AG08395 (cell line): ENCODE results near the gene C1orf167.

ENCODE experiments used
- DNase-seq: peaks from one replicate; pipeline ENCODE4 v3.0.0; 2012; ENCODE audit warnings: mixed read lengths, low spot score

The C1orf167 gene

DNA sequence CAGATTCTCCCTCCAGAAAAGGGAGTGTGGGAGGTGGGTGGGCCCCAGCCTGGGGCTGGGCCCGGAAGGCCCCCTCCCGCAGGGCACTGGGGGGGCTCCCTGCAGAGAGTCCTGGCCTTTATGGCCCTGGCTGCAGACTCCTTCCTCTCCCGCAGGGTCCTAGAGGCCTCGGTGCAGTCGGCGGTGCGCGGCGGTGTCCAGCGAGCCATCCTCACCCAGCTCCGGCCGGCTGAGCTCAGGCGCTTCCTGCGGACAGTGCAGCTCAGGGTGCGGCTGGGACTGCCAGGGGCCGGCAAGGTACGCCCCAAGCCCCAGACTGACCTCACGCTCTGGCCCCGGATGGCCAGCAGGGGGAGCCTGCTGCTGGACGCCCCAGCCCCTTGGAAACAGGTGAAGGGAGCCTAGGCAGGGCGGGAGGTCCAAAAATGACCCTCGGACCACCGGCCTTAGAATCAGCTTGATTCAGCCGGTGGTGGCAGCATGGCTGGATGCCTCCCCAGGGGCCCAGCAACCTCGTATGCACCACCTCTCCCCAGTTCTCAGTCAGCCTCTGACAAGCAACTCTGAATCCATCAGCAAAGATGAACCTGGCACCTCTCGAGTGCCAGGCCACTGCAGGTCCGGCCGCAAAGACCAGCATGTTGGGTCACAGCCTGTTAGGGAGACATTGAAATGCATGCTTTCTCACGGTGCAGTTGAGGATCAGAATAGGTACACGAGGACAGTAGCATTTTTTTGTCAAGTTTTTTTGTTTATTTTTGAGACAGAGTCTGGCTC lies 23.2 kb downstream of the C1orf167 start:
- DNase-seq: peak; percentile 62

DNA sequence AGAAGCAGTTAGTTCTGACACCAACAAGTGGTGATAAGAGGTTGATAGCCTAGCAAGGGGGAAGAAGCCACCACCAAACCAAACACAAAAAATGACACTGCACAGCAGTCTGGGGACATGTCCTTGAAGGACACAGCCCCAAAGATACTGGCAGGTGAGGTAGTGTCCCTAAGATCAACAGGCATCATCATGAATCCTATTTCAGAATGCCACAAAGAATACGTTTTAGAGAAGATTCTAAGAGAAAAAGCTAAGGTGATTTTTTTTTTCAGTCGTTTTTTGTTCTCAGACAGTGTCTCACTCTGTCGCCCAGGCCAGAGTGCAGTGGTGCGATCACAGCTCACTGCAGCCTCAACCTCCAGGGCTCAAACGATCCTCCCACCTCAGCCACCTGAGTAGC lies 24.2 kb downstream of the C1orf167 start:
- DNase-seq: no peak

DNA sequence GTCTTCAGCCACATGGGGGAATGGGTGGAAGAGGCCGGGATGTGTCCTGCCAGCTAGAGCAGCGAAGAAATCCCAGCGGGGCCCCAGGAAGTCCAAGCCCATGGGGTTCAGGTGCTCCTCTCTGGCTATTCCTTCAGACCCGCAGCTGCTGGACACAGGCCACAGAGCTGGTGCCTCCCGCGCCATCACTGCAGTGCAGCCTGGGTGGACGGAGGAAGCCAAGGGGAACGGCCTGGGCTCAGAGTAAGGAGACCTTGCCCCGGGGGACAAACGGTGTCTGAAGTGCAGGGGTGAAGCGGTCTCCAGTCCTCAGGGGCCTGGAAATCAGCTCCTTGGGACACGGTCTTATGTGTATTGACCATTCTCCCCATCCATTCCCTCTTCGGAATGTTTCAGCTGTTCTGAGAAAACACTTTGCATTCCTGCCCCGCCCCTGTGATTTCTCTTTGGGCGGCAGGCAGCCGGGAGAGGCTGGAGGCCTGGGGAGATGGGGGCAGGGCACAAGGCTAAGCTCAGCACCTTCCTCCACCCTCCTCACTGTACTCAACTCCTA lies 25.3 kb downstream of the C1orf167 start:
- DNase-seq: peak; percentile 78

DNA sequence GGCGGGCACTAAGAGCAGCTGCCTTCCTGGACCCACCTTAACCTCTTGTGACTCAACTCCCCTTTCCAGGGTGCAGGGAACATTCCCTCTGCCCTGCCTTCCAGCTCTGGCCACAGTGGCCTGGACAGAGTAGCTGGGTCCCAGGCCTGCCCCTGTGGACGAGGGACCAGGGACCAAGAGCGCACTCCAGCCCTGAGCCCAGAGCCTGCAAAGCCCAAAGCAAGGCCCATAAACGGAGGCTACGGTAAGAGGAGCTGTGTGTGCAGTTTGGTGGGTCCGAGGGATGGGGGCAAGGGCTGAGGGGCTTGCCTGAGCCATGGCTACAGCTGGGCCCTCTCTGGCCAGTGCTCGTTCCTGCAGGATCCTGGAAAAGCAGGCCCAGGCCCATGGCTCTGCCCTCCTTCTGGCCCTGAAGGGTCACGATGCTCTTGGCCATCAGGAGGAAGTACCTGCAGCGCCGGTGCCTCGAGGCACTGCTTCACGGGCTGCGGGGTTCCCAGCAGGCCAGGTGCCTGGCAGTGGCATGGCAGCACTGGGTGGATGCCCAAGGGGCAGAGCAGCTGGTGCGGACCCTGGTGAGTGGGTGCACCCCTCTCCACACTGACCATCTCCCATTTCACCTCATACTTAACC lies 25.9 kb downstream of the C1orf167 start:
- no peak for DNase-seq

DNA sequence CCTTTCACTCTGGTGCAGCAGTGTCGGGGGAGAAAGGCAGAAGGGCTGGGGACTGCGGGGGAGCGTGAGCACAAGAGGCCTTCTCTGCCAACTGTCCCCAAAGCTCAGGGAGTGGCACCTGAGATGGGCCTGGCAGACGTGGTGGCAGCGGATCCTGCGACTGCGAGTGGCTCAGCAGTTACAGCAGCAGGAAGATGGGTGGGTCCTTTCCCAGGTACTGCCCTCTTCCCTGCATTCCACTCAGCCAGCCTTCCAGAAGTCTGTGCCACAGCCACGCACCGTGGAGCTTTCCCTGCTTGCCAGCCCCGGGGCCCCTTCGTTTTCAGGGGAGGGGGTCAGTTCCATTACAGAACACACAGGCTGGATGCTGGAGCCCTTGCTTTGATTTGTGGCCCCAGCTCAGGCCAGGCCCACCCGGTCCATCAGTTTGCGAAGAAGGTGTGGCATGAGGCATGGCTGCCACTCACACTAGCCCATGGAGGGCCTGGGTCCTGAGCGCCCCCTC lies 26.6 kb downstream of the C1orf167 start:
- no peak for DNase-seq

DNA sequence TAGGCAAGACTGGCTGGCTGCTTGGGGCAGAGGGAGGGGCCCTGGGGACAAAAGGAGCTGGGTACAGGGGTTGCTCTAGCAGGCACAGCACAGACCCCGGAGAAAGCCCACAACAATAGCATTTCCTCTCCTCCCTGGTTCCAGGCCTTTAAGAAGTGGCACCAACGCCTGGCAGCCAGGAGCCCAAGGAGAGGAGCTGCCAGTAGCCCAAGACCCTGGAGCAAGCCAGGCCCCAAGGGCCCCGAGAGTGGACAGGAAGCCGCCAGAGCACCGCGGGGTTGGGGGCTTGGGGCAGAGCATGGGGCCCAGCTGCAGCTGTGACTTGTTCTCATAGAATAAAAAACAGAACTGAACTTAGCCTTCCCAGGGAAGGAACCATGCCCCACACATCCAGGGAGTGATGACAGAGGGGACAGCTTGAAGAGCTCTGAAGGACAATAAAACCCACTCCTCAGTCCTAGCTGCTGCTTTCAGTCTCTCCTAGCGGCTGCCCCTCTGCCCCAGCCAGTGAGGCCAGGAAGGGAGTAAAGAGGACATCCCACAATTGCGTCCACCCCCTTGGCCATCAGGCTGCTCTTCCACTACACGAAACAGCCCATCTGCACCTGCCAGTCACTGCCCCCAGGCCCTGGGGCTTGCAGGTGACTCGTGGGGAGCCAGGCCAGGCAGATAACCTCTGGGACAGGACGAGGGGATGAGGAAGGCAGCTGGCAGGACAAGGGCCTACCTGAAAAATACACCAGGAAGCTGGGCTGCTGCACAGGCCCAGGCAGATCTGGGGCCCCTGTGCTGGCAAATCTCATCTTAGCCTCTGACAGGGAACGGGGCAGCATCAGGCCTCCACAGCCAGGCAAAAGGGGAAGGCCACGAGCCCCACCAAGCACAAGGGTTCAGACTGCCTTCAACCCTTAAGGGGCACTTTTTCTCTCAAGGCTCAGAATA lies 27.4 kb downstream of the C1orf167 start:
- no peak for DNase-seq

DNA sequence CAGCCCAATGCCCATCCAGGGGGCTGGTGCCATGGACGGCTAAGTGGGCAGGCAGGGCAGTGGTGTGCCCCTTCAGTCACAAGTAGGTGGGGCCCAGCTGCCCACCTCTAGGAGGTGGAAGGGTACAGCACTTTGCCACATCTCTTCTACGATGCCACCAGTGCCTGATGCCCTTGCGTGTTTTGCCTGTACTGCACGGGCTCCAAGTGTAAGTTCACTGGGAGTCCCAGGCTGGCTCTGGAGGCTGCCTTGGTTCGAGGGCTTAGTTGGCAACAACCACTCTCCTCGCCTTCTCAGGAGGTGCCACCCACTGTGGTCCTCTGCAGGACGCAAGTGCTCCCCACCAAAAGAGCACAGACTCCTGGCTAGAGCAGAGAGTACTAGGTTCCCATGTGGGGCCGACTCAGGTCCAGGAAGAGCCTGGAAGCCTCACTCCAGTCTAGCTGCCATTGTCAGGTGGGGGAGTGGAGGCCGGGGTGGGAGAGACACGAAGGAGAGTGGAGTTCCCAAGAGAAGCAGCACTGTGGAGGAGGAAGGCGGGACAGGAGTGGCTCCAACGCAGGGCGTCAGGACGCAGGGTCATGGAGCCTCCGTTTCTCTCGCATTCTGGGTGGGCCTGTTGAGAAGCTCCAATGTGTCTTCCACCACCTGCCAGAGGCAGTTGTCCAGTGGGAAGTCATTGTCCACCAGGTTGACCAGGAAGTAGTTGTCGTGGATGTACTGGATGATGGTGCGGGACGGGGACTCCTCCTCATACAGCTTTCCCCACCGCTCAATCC lies 28.3 kb downstream of the C1orf167 start:
- no peak for DNase-seq

DNA sequence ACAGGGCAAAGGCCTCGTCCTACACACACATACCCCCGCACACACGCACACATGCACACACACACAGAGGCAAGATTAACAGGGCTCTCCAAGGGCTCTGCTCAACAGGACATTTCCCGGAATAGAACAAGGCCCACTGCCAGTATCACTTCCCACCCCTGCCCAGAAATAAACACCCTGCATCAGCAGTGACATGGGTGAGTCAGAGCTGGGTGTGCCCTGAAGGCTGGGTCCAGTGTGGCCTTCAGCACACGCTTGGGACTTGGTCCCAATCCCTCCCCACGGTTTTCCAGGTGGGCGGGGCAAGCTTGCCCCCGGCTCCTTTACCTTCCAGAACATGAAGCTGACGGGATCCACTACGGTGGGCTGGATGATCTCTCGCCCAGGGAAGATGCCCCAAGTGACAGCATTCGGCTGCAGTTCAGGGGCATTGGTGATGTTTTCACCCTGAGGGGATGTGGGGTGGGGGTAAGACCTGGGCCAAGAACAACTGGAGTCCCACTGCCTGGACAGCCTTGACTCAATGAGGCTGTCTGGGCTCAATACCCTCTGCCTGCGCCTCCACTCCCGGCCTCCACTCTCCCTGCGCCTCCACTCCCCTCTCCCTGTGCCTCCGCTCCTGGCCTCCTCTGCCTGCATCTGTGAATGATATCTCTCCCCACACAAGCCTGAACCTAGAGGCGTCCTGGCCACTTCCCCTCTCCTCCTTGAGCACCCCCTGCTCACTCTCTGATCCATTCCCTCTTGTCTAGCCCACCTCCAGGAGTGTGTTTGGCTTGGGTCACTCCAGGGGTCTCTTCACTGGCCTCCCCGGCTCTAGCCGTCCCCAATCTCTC lies 29.1 kb downstream of the C1orf167 start:
- peak; percentile 97 for DNase-seq

DNA sequence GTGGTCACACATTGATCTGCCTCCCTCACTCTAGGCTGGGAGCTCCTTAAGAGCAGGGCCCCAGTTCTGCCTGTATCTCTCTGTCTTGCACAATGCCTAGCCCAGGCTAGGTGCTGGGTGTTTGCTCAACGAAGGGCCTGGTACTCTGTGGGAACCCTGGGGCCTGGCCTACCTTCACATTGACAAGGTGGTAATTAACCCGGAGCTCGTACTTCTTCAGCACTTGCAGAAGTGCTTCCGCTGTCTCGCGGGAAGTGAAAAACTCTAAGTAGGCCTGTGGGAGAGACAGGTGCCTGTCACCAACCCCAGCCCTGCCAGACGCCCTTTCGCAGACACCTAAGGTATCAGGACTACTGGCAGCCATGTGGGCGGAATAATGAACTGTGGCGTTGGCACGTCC lies 30.1 kb downstream of the C1orf167 start:
- no peak for DNase-seq

DNA sequence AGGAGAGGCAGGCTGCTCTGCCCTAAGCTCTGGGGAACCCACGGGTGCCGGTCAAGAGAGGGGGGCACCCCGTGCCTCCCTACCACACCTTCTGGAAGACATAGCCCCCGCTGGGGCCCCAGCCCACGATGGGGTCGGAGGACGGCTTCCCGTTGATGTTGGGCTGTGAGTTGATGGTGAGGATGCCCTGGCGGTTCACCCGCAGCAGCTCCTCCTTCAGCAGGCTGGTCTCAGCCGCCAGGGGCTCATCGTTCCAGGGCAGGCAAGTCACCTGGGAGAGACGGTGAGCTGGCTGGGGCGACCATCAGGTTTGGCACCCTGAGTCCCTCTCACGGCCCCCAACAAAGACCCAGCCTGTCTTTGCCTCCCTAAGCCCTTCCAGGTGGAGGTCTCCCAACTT lies 31.8 kb downstream of the C1orf167 start:
- DNase-seq: no peak

DNA sequence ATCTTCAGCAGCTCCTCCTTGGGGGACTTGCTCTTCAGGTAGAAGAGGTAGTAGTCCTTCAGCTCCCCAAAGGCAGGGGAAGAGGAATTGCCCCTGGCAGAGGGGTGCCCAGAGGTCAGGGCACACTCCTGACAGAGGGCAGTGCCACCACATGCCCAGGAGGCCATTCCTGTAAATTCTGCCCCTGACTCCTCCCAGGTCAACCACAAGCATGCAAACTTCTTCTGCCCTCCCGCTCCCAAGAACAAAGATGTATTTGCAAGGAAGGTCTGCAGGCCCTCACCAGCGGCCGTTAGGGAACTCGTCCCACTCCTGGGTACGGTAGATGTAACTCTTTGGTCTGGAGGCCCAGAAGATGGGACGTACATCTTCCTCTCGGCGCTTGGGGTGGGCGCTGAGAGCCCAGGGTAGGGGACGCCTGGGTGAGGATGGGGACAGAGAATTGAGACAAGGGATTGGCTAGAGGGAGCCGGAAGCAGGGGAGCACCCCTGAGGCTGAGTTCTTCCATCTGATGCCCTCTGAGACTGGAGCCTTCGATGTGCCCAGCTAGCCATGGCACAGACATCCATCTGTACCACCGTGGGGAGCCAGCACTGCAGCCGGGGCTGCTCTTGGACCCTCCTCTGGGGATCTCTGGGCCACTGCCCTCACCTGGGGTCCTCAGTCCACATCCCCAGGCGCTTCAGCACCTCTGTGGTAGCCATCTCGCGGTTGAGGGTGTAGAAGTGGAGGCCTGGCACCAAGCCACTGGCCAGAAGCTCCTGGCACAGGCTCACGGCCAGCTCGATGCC lies 32.6 kb downstream of the C1orf167 start:
- DNase-seq: no peak

DNA sequence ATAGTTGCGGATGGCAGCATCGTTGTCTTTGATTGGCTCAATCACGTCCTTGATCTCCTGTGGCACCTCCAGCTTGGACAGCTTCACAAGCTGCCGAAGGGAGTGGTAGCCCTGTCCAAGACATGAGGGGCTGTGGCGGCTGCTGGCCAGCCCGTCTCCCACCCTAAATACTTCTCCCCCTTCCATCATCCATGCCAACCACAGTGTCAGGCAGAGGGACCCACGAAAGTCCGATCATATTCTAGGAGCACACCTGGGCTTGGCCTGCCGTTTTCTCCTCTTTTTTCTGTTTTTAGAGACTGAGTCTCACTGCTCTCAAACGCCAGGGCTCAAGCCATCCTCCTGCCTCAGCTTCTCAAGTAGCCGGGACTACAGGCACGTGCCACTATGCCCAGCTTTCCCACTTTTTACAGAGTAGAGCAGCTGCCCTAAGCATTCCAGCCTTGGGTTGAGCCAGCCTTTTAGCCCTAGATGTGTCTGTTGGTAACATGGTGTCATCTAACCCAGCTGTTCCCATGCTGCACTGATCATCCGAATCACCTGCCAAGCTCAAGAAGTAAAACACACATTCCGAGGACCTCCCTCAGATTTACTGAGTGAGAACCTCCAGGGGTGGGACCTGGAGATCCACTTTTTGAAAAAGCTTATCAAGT lies 33.4 kb downstream of the C1orf167 start:
- DNase-seq: no peak

DNA sequence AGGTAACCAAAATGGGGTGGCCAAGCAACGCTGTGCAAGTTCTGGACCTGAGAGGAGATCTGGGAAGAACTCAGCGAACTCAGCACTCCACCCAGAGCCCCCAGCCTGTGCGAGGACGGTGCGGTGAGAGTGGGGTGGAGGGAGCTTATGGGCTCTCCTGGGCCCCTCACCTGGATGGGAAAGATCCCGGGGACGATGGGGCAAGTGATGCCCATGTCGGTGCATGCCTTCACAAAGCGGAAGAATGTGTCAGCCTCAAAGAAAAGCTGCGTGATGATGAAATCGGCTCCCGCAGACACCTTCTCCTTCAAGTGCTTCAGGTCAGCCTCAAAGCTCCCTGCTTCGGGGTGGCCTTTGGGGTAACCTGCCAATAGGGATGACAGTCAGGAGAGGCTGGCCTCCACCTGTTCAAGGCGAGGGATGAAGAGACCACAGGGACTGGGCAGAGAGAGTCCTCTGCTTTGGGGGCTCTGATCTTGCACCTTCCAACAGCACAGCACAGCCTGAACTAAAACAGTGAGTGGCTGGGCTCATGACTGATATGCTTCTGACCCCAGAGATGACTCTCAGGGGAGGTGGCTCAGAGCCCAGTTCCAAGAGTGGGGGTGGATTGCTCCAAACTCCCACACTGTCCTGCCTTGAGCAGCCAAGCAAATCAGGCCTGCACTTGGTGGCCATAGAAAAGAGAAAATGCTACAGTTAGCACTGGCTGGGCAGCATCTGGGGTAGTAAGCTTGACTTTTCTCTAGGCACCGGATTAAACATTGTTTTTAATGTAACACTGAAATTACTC lies 34.2 kb downstream of the C1orf167 start:
- DNase-seq: no peak

DNA sequence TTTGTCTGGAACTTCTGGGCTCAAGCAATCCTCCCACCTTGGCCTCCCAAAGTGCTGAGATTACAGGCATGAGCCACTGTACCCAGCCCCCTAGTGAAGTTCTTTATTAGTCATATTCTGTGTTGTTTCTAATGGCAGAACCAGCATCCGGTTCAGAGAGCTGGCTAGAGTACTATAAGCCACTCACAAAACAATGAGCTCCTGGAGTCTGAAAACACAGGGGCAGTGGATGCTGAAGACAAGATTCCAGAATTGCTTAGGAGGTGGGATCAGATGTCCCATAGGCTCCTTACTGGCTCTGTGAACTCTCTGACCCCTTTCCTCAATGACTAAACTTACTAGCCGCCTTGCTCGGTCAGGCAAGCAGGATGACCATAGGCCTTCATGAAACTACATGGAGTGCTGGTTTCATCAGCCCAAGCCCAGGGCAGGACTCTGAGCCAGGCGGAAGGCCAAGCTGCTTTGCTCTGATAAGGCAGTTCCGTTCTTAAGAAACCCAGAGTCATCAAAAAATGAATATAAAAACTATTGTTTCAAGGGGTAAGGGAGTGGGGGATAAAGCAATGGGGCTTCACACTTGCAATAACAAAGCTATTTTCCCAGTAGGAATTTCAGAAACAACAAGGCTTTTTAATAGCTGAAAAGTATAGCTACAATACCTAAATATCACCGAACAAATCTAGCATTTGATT lies 35.7 kb downstream of the C1orf167 start:
- DNase-seq: no peak

DNA sequence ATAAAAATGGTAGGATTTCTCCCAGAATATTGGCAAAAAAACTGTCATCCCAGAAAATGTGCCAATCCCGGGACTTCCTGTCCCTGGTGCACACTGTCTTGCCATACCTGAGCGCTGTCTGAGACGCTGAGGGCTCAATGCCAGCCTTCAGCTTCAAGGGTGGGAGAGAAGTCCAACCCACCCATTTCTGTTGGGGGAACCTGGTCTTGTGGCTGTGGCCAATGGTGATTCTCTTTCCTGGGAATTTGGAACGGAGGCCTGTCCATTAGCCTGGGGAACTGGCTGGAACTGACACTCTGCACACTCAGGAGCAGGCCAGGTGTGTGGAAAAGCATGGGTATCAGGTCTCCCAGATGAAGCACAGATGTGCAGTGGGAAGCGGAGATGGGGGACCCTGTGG lies 37.1 kb downstream of the C1orf167 start:
- no peak for DNase-seq

DNA sequence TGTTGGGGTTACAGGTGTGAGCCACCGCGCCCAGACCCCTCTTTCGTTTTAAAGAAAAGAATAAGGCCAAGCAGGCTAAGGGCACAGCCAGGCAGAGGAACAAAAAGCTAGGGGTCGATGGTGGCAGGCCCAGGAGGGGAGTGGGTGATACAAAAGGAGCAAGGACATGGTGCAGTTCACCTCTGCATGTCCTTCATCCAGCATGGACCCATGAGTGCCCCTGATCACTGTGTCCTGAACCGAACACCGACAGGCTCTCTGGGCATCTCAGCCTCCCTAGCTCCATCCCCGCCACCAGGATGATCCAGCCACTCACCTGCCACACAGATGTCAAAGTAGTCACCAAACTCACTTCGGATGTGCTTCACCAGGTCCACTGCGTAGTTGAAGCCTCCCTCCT lies 37.9 kb downstream of the C1orf167 start:
- DNase-seq: no peak

DNA sequence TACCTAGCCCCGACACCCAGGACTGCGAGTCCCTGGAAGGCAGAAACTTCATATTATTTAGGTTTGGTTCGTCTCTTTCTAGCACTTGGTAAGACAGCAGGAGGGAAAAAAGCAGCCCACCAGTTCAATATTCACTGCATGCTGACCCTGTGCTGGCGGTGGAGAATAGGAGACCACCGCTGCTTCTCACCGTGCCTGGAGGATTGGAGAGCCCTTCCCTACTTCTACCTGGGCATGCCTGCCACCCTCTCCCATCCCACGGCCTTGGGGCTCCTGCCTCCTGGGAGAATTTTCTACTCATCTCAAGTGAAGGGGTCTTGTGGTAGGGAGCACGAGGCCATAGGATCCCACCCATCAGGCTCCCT lies 38.4 kb downstream of the C1orf167 start:
- DNase-seq: no peak
